ENCODE results near the gene BORCS5. TPM values are rescaled to one million over a fixed set of nuclear protein-coding genes. Genes with fewer than 3 reads are reported as not detected.

The BORCS5 gene
- total RNA-seq, 2 experiments from 2014 or later: 18.8 to 21.2 TPM

GRCh38 chr12:12505544-12506495 lies 148.9 kb downstream of the BORCS5 start:
- H3K4me3 Mint-ChIP-seq: no peak overlapping the region
- peaks cover 30% of the 10 kb centered on the region for H3K4me1 Mint-ChIP-seq (ENCODE audit: low read depth)
- ChIA-PET POLR2A (interaction anchor here (0.6 to 1.7 kb wide), 6 partner anchors 19 to 208 kb away, joined by 3 to 5 read pairs (median 4); no protein-coding TSS in a partner anchor), CTCF (interaction anchor here (1.1 to 4.7 kb wide), 9 partner anchors 9 to 128 kb away, joined by 3 to 38 read pairs (median 5); no protein-coding TSS in a partner anchor)
- H3K27me3 Mint-ChIP-seq (ENCODE audit: low read depth): no peaks in the 10 kb centered on the region
- peak; percentile 52 for ATAC-seq
- H3K27ac Mint-ChIP-seq: peak overlapping the region; percentile 19
- peak; percentile 24 for DNase-seq
- no peaks in the 10 kb centered on the region for H3K9me3 Mint-ChIP-seq (ENCODE audit: insufficient read depth)
- peaks cover 19% of the 10 kb centered on the region for H3K36me3 Mint-ChIP-seq (ENCODE audit: low read depth)

- H3K9me3 Mint-ChIP-seq (ENCODE audit: insufficient read depth): no peaks in the 10 kb centered on the region
- H3K36me3 Mint-ChIP-seq (ENCODE audit: low read depth): peaks cover 19% of the 10 kb centered on the region
- H3K27ac Mint-ChIP-seq: no peak overlapping the region
- ATAC-seq (no peak), DNase-seq (no peak)
- ChIA-PET CTCF (interaction anchor here (1.6 to 4.7 kb wide), 6 partner anchors 9 to 128 kb away, joined by 4 to 38 read pairs (median 5); no protein-coding TSS in a partner anchor), POLR2A (interaction anchor here (0.7 to 1.7 kb wide), 3 partner anchors 20 to 40 kb away, joined by 4 to 5 read pairs (median 4); no protein-coding TSS in a partner anchor)
- H3K4me3 Mint-ChIP-seq: no peak overlapping the region
- H3K27me3 Mint-ChIP-seq (ENCODE audit: low read depth): no peaks in the 10 kb centered on the region
- H3K4me1 Mint-ChIP-seq (ENCODE audit: low read depth): peaks cover 27% of the 10 kb centered on the region
These were observed 149.6 kb downstream of the BORCS5 start for GRCh38 chr12:12506496-12506890.

GRCh38 chr12:12507121-12507520 lies 150.2 kb downstream of the BORCS5 start:
- DNase-seq: no peak
- Mint-ChIP-seq H3K27ac (no peak overlapping the region), H3K4me1 (ENCODE audit: low read depth) (peaks cover 27% of the 10 kb centered on the region), H3K9me3 (ENCODE audit: insufficient read depth) (no peaks in the 10 kb centered on the region), H3K36me3 (ENCODE audit: low read depth) (peaks cover 19% of the 10 kb centered on the region), H3K27me3 (ENCODE audit: low read depth) (no peaks in the 10 kb centered on the region), H3K4me3 (no peak overlapping the region)
- CTCF ChIA-PET: interaction anchor here (1.6 kb wide), 1 partner anchor 57 kb away, joined by 6 read pairs; no protein-coding TSS in a partner anchor
- no peak for ATAC-seq
- POLR2A ChIA-PET: interaction anchor here (1.7 kb wide), 1 partner anchor 32 kb away, joined by 4 read pairs; no protein-coding TSS in a partner anchor

GRCh38 chr12:12508612-12509011 lies 151.7 kb downstream of the BORCS5 start:
- ChIA-PET CTCF (no interaction called here), POLR2A (no interaction called here)
- H3K27ac Mint-ChIP-seq: no peak overlapping the region
- peaks cover 21% of the 10 kb centered on the region for H3K4me1 Mint-ChIP-seq (ENCODE audit: low read depth)
- H3K9me3 Mint-ChIP-seq (ENCODE audit: insufficient read depth): no peaks in the 10 kb centered on the region
- no peak for ATAC-seq
- no peaks in the 10 kb centered on the region for H3K27me3 Mint-ChIP-seq (ENCODE audit: low read depth)
- peaks cover 15% of the 10 kb centered on the region for H3K36me3 Mint-ChIP-seq (ENCODE audit: low read depth)
- no peak overlapping the region for H3K4me3 Mint-ChIP-seq
- DNase-seq: no peak

GRCh38 chr12:12510141-12510540 lies 153.3 kb downstream of the BORCS5 start:
- H3K27me3 Mint-ChIP-seq (ENCODE audit: low read depth): no peaks in the 10 kb centered on the region
- no peak overlapping the region for H3K4me3 Mint-ChIP-seq
- no peak overlapping the region for H3K27ac Mint-ChIP-seq
- DNase-seq (no peak), ATAC-seq (no peak)
- peaks cover 22% of the 10 kb centered on the region for H3K36me3 Mint-ChIP-seq (ENCODE audit: low read depth)
- ChIA-PET CTCF (interaction anchor here (0.6 to 1.2 kb wide), 2 partner anchors 10 to 227 kb away, joined by 3 read pairs; no protein-coding TSS in a partner anchor), POLR2A (no interaction called here)
- no peaks in the 10 kb centered on the region for H3K9me3 Mint-ChIP-seq (ENCODE audit: insufficient read depth)
- H3K4me1 Mint-ChIP-seq (ENCODE audit: low read depth): peaks cover 16% of the 10 kb centered on the region

GRCh38 chr12:12510551-12510950 lies 153.7 kb downstream of the BORCS5 start:
- H3K27me3 Mint-ChIP-seq (ENCODE audit: low read depth): no peaks in the 10 kb centered on the region
- DNase-seq (no peak), ATAC-seq (no peak)
- peaks cover 22% of the 10 kb centered on the region for H3K36me3 Mint-ChIP-seq (ENCODE audit: low read depth)
- H3K4me3 Mint-ChIP-seq: no peak overlapping the region
- peaks cover 12% of the 10 kb centered on the region for H3K4me1 Mint-ChIP-seq (ENCODE audit: low read depth)
- ChIA-PET CTCF (no interaction called here), POLR2A (no interaction called here)
- no peak overlapping the region for H3K27ac Mint-ChIP-seq
- H3K9me3 Mint-ChIP-seq (ENCODE audit: insufficient read depth): no peaks in the 10 kb centered on the region

GRCh38 chr12:12511021-12511783 lies 154.3 kb downstream of the BORCS5 start:
- Mint-ChIP-seq H3K4me3 (no peak overlapping the region), H3K9me3 (ENCODE audit: insufficient read depth) (no peaks in the 10 kb centered on the region), H3K4me1 (ENCODE audit: low read depth) (peaks cover 7% of the 10 kb centered on the region), H3K36me3 (ENCODE audit: low read depth) (peaks cover 20% of the 10 kb centered on the region), H3K27me3 (ENCODE audit: low read depth) (no peaks in the 10 kb centered on the region), H3K27ac (no peak overlapping the region)
- ChIA-PET CTCF (interaction anchor here (0.8 to 1.4 kb wide), 4 partner anchors 8 to 53 kb away, joined by 4 to 6 read pairs (median 4); no protein-coding TSS in a partner anchor), POLR2A (no interaction called here)
- DNase-seq (no peak), ATAC-seq (no peak)

GRCh38 chr12:12511895-12512711 lies 155.2 kb downstream of the BORCS5 start:
- CTCF ChIA-PET: interaction anchor here (0.8 to 1.4 kb wide), 4 partner anchors 9 to 52 kb away, joined by 4 to 6 read pairs (median 4); no protein-coding TSS in a partner anchor

GRCh38 chr12:12513416-12514006 lies 156.6 kb downstream of the BORCS5 start:
- no peak overlapping the region for H3K27ac Mint-ChIP-seq
- no peaks in the 10 kb centered on the region for H3K4me1 Mint-ChIP-seq (ENCODE audit: low read depth)
- peaks cover 21% of the 10 kb centered on the region for H3K36me3 Mint-ChIP-seq (ENCODE audit: low read depth)
- ChIA-PET POLR2A (no interaction called here), CTCF (interaction anchor here (1.2 kb wide), 2 partner anchors 9 to 119 kb away, joined by 3 to 5 read pairs; no protein-coding TSS in a partner anchor)
- DNase-seq: no peak
- H3K9me3 Mint-ChIP-seq (ENCODE audit: insufficient read depth): no peaks in the 10 kb centered on the region
- no peak overlapping the region for H3K4me3 Mint-ChIP-seq
- no peak for ATAC-seq
- no peaks in the 10 kb centered on the region for H3K27me3 Mint-ChIP-seq (ENCODE audit: low read depth)

More at GRCh38 chr12:12511895-12512711, 155.2 kb downstream of the BORCS5 start:
- Mint-ChIP-seq H3K4me1 (ENCODE audit: low read depth) (no peaks in the 10 kb centered on the region), H3K27me3 (ENCODE audit: low read depth) (no peaks in the 10 kb centered on the region), H3K9me3 (ENCODE audit: insufficient read depth) (no peaks in the 10 kb centered on the region), H3K4me3 (no peak overlapping the region), H3K27ac (no peak overlapping the region), H3K36me3 (ENCODE audit: low read depth) (peaks cover 18% of the 10 kb centered on the region)
- POLR2A ChIA-PET: no interaction called here
- no peak for DNase-seq
- no peak for ATAC-seq

- no peak overlapping the region for H3K27ac Mint-ChIP-seq
- DNase-seq (no peak), ATAC-seq (no peak)
- no peak overlapping the region for H3K4me3 Mint-ChIP-seq
- H3K36me3 Mint-ChIP-seq (ENCODE audit: low read depth): peaks cover 28% of the 10 kb centered on the region
- no peaks in the 10 kb centered on the region for H3K27me3 Mint-ChIP-seq (ENCODE audit: low read depth)
- H3K9me3 Mint-ChIP-seq (ENCODE audit: insufficient read depth): no peaks in the 10 kb centered on the region
- H3K4me1 Mint-ChIP-seq (ENCODE audit: low read depth): peaks cover 3% of the 10 kb centered on the region
- POLR2A ChIA-PET: no interaction called here
- CTCF ChIA-PET: interaction anchor here (1.6 to 2.2 kb wide), 4 partner anchors 9 to 141 kb away, joined by 5 to 8 read pairs (median 6); no protein-coding TSS in a partner anchor
These were observed 161.6 kb downstream of the BORCS5 start for GRCh38 chr12:12518464-12518845.
